Nephron progenitor cell (in vitro differentiated cells): ENCODE data around the gene AGO3.

Source experiments
- DNase-seq: peaks from one replicate; pipeline ENCODE4 v3.0.0; 2021
- H3K27ac Mint-ChIP-seq: 2 replicates; pipeline ENCODE4 v1.8.0; 2021; ENCODE audit warnings: mild to moderate bottlenecking, moderate library complexity, mixed read lengths
- H3K27me3 Mint-ChIP-seq: 2 replicates; pipeline ENCODE4 v1.8.0; 2021; ENCODE audit warnings: mild to moderate bottlenecking, low read depth, mixed read lengths; ENCODE audit not compliant: poor library complexity
- H3K36me3 Mint-ChIP-seq: 2 replicates; pipeline ENCODE4 v1.8.0; 2021; ENCODE audit warnings: low read depth, mixed read lengths
- H3K4me1 Mint-ChIP-seq: 2 replicates; pipeline ENCODE4 v1.8.0; 2021; ENCODE audit warnings: mixed read lengths
- H3K4me3 Mint-ChIP-seq: 2 replicates; pipeline ENCODE4 v1.8.0; 2021; ENCODE audit warnings: mild to moderate bottlenecking, moderate library complexity, mixed read lengths
- H3K9me3 Mint-ChIP-seq: 2 replicates; pipeline ENCODE4 v1.8.0; 2021; ENCODE audit warnings: mild to moderate bottlenecking, moderate library complexity, mixed read lengths
- CTCF ChIP-seq: fragments of 200-600 bp; sonication (generic); IDR thresholded peaks from 2 replicates; pipeline ENCODE4 v1.5.0; 2021; ENCODE audit warnings: antibody characterized with exemption

Gene AGO3

DNA sequence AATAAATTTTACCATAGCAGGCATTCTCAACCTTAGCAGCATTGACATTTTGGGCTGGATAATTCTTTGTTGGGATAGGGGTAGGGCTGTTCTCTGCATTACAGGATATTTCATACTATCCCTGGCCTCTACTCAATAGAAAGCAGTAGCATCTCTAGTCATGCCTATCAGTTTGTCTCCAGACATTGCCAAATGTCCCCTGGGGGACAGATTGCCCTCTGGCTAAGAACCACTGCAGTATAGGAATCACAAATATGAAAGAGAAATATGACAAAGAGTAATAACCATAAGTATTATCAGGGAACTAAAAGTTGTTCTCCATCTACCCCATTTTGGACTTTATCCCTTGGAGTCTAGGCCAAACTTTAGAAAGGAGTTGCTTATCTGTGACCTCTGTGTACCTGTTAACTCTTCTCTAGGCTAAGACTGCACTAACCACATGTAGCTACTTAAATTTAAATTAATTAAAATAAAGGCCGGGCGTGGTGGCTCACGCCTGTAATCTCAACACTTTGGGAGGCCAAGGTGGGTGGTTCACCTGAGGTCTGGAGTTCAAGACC, 76.1 kb downstream of the AGO3 start:
- Mint-ChIP-seq H3K4me3 (no peak overlapping the region), H3K36me3 (peaks cover 18% of the 10 kb centered on the region), H3K27ac (no peak overlapping the region), H3K27me3 (no peaks in the 10 kb centered on the region), H3K4me1 (no peaks in the 10 kb centered on the region), H3K9me3 (no peaks in the 10 kb centered on the region)
- no peak for DNase-seq
- no peak for TF ChIP-seq CTCF

DNA sequence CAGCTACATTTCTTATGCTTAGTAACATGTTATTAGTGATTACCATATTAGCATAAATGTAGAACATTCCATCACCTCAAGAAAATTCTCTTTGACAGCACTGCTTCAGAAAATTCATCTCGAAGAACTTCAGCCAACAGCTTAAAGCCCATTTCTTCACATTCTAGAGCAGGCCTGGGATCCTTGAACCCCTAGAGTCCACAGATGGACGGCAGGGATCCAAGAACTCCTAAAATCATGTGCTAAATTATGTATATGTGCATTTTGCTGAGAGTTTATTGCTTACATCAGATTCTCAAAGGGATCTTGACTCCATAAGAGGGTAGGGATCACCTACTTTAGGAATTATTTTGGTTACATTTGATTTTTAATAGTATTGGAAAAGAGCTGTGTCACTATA, 76.8 kb downstream of the AGO3 start:
- Mint-ChIP-seq H3K9me3 (no peaks in the 10 kb centered on the region), H3K4me1 (no peaks in the 10 kb centered on the region), H3K4me3 (no peak overlapping the region), H3K27me3 (no peaks in the 10 kb centered on the region), H3K27ac (no peak overlapping the region), H3K36me3 (peaks cover 19% of the 10 kb centered on the region)
- no peak for TF ChIP-seq CTCF
- no peak for DNase-seq

DNA sequence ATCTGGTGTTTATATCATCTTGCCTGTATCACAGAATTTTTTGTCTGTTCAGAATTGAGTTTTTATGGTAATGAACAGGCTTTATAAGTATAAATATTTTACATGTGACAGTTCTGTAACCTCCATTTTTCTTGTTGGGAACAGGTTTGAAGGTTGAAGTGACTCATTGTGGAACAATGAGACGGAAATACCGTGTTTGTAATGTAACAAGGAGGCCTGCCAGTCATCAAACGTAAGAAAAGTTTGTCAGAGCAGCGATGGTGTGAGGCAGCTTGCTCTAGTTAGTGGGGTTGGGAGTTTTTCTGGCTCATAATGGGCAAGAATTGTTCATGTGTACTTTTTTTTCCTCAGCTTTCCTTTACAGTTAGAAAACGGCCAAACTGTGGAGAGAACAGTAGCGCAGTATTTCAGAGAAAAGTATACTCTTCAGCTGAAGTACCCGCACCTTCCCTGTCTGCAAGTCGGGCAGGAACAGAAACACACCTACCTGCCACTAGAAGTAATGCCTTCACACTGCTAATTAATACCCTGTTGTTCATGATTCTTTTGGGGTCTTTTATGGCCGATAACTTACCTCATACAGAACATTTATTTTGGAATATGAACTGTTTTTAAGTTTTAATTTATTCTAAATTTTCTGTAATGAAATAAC, 77.8 kb downstream of the AGO3 start:
- no peak for TF ChIP-seq CTCF
- H3K36me3 Mint-ChIP-seq = peaks cover 26% of the 10 kb centered on the region

DNA sequence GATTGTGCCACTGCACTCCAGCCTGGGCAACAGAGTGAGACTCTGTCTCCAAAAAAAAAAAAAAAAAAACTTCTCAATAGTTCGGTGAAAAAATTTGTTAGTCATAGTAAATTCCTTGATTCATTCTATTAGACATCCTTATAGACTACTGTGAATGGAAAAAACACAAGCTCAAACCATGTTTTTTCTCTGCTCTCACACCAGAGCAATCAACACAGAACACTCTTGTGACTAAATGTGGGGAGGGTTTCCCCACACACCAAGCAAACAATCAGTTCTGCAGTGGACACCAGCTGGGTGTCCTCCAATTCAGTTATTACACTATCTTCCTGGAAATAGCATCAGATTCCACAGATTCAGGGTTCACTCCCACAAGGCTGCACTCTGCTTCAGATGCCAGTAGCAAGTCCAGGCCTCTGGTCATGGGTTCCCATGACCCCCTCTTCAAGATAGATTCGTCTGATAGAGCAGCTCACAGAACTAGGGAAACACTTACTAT, 83.9 kb downstream of the AGO3 start:
- Mint-ChIP-seq H3K4me3 (no peak overlapping the region), H3K27me3 (no peaks in the 10 kb centered on the region), H3K4me1 (no peaks in the 10 kb centered on the region), H3K36me3 (peaks cover 47% of the 10 kb centered on the region), H3K9me3 (no peaks in the 10 kb centered on the region), H3K27ac (peak overlapping the region; percentile 75)
- no peak for TF ChIP-seq CTCF
- DNase-seq = no peak

More for the DNA sequence above, 77.8 kb downstream of the AGO3 start:
- Mint-ChIP-seq H3K27me3 (no peaks in the 10 kb centered on the region), H3K4me3 (no peak overlapping the region), H3K27ac (no peak overlapping the region), H3K9me3 (no peaks in the 10 kb centered on the region), H3K4me1 (no peaks in the 10 kb centered on the region)
- DNase-seq = no peak

DNA sequence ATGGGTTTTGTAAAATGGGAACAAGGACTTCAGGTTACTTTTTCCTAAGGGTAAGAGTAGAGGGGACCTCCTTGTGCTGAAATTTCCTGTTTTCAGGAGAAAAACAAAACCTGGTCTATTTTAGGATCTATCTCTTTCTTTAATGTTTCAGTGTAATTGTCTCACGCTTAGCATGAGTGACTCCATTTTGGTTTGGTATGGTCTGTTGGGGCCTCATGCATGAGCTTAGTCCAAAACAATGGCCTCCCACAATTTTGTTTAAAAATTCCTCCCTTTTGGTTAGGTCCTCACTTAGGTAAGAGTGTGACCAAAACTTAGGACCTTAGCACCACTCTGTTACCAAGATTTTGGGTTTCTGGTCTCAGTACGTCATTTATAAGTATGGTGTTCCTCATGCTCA, 85.8 kb downstream of the AGO3 start:
- H3K27ac Mint-ChIP-seq = no peak overlapping the region
- TF ChIP-seq CTCF = no peak
- H3K4me3 Mint-ChIP-seq = no peak overlapping the region
- DNase-seq = no peak
- no peaks in the 10 kb centered on the region for H3K27me3 Mint-ChIP-seq
- no peaks in the 10 kb centered on the region for H3K4me1 Mint-ChIP-seq
- peaks cover 52% of the 10 kb centered on the region for H3K36me3 Mint-ChIP-seq
- no peaks in the 10 kb centered on the region for H3K9me3 Mint-ChIP-seq
